ENCODE data around the gene KIF20A. TPM values are rescaled to one million over a fixed set of nuclear protein-coding genes. Genes with fewer than 3 reads are reported as not detected.
"Not testable (repeated sequence)": the region's sequence is repeated elsewhere in the genome, so short reads cannot be mapped to it uniquely, and the experiment has no call there.

Gene KIF20A
- polyA plus RNA-seq, 1 donor, result 61.8 TPM

DNA sequence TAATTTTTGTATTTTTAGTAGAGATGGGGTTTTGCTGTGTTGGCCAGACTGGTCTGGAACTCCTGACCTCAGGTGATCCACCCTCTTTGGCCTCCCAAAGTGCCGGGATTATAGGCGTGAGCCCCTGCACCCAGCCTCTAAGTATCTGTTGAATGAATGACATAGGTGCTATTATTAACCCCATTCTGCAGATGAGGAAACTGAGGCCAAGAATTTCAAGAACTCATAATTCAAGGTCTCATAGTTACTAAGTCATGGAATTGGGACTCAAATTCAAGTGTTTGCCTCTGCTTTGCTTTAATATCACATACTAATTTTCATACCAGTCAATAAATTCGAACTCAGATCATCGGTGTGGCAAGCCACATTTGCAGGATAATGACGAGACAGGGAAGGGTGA is 1.9 kb downstream of the KIF20A start:
- no peak for DNase-seq

DNA sequence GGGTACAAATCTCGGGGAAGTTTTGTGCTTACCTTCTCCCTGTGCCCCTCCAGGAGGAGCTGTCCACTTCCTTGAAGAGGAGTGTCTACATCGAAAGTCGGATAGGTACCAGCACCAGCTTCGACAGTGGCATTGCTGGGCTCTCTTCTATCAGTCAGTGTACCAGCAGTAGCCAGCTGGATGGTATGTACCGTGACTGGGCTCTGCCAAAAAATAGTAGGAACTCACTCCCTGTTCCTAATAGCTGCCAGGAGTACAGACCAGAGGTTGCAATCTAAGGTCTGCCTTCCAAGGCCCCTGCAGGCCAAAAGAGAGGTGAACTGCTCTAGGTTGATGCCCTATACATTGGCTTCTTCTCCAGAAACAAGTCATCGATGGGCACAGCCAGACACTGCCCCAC is 3.9 kb downstream of the KIF20A start:
- DNase-seq, result no peak

DNA sequence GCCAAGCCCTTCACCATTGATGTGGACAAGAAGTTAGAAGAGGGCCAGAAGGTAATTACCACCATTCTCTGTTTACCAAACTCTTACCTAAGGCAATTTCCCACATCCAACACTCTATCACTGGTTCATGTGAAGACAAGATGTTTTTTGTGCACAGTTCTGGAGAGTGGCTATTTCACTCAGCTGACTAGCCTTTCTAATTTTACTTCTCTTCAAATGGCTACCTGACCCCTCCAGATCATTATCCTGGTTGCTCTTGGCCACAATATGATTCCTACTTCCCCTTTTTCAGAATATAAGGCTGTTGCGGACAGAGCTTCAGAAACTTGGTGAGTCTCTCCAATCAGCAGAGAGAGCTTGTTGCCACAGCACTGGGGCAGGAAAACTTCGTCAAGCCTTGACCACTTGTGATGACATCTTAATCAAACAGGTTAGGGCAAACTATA is 7.1 kb downstream of the KIF20A start:
- DNase-seq, result no peak

DNA sequence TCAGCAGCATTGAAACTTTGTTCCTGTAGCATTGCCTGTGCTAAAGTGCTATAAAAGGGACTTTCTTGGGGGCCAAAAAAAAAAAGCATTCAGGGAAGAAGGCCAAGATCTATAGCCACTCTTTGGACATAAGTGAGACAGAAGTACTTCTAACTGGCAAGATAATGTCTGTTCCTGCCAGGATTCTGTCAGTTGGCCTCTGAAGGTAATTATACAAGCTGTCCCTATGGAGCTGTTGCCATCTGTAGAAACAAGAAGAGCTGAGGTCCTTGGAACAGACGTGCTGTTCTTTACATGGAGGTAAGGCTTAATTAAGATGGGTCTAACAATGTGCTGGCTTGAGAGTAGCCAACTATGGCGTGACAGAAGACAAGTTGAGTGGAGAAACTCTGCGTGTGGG is 9.7 kb downstream of the KIF20A start:
- DNase-seq, result no peak

DNA sequence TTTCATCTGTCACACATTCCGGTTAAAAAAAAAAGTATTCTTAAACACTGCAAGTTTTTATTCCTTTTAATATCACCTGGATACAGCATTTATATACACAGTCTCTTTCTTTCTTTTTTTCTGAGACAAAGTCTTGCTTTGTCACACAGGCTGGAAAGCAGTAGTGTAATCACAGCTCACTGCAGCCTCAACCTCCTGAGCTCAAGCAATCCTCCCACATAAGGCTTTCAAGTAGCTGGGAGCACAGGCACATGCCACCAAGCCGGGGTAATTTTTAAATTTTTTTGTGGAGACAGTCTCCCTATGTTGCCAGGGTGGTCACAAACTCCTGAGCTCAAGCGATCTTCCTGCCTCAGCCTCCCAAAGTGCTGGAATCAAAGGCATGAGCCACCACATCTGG is 13.9 kb downstream of the KIF20A start:
- no peak for DNase-seq

DNA sequence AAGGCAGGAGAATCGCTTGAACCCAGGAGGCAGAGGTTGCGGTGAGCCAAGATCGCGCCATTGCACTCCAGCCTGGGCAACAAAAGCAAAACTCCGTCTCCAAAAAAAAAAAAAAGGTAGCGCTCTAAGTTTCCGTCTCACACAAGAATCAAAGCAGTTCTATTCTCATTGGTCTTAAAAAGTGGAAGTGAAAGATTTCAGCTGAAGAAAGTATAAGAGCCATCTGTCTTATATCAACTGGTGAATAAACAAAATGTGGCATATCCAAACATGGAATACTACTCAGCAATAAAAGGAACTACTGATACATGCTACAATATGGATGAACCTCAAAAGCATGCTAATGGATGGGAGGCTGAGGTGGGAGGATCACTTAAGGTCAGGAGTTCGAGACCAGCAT is 14.9 kb downstream of the KIF20A start:
- DNase-seq, result not testable (repeated sequence)

DNA sequence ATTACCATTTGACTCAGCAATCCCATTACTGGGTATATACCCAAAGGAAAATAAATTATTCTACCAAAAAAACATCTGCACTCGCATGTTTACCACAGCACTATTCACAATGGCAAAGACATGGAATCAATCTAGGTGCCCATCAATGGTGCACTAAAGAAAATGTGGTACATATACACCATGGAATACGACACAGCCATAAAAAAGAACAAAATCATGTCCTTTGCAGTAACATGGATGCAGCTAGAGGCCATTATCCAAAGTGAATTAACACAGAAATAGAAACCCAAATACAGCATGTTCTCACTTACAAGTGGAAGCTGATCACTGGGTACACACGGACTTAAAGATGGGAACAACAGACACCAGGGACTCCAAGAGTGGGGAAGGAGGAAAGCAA is 32.1 kb downstream of the KIF20A start:
- DNase-seq, result no peak

DNA sequence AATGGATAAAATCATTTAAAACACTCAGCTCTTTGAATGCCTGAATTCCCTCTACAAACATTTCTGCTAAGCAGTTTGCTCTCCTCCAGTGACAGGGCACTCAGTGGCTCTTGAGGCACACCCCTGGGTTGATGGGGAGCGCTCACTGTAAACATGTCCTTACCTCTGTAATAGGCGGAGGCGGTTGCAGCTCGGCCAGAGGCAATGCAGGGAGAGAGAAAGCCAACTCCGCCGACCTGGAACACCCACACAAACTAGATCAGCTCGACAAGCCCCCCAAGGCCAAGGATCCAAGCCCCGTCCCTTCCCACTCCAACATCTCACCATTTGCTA is 33.9 kb downstream of the KIF20A start:
- DNase-seq, result no peak

DNA sequence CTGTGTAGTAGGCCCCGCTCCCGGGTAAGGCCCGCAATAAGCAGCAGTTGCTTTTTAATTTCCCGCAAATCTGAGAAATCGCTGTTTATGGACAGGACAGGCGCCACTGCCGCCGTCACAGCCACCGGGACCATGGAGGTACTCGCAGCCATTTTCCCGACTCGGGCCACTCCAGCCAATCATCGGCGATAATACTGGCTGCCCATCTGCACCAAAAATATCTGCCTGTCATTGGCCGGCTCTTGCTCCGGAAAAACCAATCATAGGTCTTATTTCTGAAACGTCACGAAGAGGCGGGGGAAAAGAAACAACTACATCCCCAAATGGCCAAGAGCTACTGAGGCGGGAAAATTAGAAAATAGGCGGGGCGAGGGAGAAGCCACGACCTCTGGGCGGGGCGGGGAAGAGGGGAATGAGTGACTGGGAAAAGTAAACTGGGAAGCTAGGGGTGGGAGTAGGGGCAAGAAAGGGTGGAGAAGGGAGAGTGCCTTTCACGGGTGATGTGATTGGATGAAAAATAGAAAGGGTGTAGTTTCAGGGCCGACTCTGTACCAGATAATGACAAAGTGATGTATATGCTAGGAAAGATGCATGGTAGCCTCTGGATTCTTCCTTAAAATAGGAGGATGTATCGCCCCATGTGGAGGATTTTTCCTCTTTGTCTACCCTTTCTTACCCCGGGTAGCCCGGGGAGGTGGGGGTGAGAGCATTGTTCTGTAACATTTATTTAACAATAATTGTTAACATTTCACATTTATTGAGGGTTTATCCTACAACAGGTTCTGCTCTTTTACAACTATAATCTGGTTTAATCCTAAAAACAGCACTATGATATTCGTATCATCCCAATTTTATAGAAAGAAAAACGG is 34.5 kb downstream of the KIF20A start, which contains the start of gene CDC23:
Gene CDC23 (minus strand): TSS at position 163 of the 869 bp plus-strand sequence. CDS start 11 bp downstream, at position 152.
- DNase-seq, result peak; percentile 99

DNA sequence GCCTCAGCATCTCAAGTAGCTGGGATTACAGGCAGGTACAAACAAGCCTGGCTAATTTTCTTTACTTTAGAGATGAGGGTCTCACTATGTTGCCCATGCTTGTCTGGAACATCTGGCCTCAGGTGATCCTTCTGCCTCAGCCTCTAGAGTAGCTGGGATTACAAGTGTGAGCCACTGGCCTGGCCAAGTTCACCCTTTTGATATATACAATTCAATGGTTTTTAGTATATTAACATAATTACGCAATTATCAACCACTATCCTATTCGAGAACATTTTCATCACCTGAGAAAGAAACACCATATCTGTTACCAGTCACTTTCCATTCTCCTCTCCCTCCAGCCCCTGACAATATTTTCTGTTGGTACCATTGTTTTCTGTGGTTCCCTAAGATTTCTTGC is 37.9 kb downstream of the KIF20A start:
- DNase-seq, result no peak

DNA sequence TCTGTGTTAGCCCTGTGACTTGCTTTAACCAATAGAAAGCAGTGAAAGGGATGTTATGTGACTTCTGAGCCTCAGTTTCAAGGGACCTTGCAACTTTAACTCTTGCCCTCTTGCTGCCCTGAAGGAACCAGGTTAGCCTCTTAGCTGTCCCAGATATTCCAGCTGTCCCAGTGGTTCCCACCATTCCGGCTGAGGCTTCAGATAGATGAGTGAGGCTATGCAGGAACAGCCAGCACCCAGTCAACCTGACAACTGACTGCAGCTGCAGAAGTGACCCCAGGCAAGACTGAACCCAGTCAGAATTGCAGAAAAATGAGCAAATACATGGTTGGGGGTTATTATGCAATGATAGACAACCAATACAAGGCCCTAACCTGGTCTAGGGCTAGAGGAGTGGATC is 44.6 kb downstream of the KIF20A start:
- DNase-seq, result no peak

DNA sequence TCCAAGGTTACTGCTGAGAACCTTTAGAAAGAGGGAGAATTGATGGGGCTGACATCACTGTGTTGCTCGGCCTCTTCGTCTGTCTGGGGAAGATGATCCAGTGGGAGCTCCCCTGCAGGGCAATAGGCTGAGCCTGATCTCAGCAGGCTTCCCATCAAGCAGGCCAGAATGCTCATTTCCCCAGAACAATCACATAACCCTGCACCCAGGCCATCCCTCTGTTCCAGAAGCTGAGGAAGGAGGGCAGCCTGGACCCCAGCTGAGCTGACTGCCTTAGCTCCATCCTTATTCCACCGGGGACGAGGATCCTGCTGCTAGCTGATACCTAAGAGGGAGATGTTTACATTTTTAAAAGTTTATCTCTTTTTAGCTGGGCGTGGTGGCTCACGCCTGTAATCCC is 45.8 kb downstream of the KIF20A start:
- DNase-seq, result no peak

DNA sequence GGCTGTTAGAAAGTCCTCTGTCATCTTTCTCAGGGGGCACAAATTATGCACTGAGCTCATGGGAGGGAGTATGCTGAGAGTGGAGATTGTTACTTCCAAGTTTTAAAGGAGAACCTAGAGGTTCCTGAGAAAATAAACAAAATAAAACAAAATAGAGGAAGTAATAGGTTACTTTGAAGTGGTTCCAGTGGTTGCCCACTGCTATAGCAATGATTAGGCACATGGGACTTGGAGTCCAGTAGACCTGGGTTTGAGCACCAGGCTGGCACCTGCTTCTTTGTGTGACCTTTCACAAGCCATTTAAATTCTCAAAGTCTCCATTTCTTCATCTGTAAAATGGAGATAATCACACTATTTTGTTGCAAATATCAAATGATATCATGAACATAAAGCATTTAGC is 48.0 kb downstream of the KIF20A start:
- DNase-seq, result no peak

DNA sequence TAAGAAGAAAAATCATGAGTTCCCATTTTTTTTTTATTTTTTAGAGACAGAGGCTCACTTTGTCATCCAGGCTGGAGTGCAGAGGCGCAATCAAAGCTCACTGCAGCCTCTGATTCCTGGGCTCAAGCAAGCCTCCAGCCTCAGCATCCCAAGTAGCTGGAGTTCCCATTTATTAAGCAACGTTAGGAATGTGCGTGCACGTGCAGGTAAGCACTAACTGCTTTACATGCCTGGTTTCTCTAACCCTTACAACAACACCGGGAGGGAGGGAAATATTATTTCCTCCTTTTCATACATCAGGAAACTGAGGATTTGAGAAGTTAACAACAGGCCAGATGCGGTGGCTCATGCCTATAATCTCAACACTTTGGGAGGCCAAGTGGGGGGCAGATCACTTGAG is 50.5 kb downstream of the KIF20A start:
- DNase-seq, result no peak

DNA sequence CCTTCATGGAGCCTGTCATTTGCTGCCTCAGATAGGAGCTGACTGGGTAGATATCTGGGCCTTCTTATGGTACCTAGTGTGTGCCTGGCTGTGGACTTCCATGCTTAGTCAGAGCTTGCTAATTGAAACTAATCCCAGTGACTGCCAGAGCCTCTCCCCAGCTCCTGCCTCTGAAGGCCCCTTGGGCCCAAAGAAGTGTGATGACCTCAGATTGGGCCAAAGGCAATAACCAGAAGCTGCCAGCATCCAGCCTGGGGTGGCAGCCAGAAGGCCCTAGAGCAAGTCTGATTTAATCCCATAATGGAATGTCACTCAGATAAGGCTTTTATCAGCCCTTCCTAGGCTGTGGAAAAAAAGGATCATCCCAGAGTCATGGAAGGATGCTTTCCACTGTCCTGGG is 51.3 kb downstream of the KIF20A start:
- DNase-seq, result no peak

DNA sequence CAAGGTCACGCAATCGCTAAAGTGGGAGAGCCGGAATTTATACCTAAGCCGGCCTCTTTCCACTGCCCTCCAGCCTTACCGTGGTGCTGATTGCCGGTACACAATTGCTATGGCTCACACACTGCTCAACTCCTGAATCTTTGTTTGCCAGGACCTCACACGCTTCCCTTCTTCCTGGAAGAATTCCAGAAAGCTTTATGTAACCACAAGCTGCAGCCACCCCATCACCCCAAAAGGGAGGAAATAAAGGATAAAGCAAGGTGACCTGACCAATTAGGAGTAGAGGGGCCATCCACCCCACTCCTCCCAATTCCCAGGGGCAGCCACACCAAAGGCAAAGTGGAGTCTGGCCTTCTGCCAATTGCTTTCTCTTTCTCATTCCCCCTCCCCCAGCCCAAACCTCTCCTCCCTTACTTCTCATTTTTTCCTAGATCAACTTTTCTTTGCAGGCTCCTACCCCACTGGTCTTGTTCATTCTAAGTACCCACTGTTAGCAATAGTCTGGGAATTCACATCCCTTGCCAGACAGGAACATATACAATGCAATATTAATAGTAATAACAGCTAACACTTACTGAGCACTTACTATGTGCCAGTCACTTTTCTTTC is 52.2 kb downstream of the KIF20A start:
- DNase-seq, result no peak

DNA sequence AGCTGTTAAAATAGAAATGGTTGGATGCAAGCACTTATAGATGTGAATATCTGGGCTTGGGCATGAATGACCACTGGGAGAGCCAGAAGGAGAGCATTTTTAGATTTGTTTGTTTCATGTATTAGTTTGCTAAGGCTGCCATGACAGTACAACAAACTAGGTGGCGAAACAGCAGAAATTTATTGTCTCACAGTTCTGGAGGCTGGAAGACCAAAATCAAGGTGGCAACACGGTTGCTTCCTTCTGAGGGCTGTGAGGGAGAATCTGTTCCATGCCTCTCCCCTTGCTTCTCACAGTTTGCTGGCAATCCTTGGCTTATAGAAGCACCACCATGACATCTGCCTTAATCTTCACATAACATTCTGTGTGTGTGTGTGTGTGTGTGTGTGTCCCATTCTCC is 54.4 kb downstream of the KIF20A start:
- DNase-seq, result no peak

DNA sequence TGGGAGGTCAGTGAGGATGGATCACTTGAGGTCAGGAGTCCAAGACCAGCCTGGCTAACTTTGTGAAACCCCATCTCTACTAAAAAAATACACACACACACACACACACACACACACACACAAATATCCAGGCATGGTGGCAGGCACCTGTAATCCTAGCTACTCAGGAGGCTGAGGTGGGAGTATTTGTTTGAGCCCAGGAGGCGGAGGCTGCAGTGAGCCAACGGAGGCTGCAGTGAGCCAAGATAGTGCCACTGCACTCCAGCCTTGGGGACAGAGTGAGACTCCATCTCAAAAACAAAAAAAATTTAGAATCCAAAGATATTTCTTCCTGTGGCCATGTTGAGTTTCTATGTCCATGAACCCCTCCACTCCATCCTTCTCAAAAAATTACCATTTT is 55.7 kb downstream of the KIF20A start:
- no peak for DNase-seq

Other genes with a start within 250 kb of the KIF20A start
- gene FAM13B, start 146.0 kb upstream of the KIF20A start, polyA plus RNA-seq (ENCODE audit: insufficient read length), result 68.3 TPM
- 0.15 TPM for gene WNT8A, start 95.1 kb upstream of the KIF20A start, polyA plus RNA-seq (ENCODE audit: insufficient read length)
- 31.8 TPM for gene NME5, start 39.7 kb upstream of the KIF20A start, polyA plus RNA-seq (ENCODE audit: insufficient read length)
- 228 TPM for gene BRD8, start 482 bp upstream of the KIF20A start, polyA plus RNA-seq (ENCODE audit: insufficient read length)
- gene CDC23, start 34.2 kb downstream of the KIF20A start, polyA plus RNA-seq (ENCODE audit: insufficient read length), result 73.4 TPM
- gene GFRA3, start 95.5 kb downstream of the KIF20A start, polyA plus RNA-seq (ENCODE audit: insufficient read length), result 3.2 TPM
- 11.7 TPM for gene CDC25C, start 152.7 kb downstream of the KIF20A start, polyA plus RNA-seq (ENCODE audit: insufficient read length)
- gene FAM53C, start 159.2 kb downstream of the KIF20A start, polyA plus RNA-seq (ENCODE audit: insufficient read length), result 35.2 TPM
- gene KDM3B, start 173.6 kb downstream of the KIF20A start, polyA plus RNA-seq (ENCODE audit: insufficient read length), result 116 TPM